Activated CD8-positive, alpha-beta memory T cell treated with anti-CD3 and anti-CD28 coated beads for 48 hours (primary cell): ENCODE results near the gene LHFPL3.

Source experiments
- DNase-seq, 3 experiments: peaks; one replicate each; pipeline ENCODE4 v3.0.0-alpha.2; 2020; ENCODE audit warnings: low read depth in 2 of 3, low spot score in 2 of 3

The LHFPL3 gene

DNA sequence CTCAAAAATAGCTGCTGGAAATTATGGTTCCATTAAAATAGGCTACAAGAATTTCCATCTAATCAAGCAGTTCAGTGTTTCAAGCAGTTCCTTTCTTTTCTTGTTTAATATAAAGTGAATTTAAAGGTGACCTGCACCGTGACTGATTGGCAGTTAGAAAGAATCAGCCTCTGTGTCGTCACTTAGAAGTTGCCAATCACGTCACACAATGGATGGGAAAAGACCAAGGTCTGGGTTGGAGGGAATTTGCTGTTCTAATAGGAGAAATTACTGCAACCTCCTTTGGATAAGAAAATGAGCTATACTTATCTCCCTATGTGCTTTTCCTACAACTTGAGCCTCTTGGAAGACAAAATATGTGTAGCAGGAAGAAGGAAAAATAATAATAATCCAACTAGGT lies 466.2 kb downstream of the LHFPL3 start:
- no peak for DNase-seq

DNA sequence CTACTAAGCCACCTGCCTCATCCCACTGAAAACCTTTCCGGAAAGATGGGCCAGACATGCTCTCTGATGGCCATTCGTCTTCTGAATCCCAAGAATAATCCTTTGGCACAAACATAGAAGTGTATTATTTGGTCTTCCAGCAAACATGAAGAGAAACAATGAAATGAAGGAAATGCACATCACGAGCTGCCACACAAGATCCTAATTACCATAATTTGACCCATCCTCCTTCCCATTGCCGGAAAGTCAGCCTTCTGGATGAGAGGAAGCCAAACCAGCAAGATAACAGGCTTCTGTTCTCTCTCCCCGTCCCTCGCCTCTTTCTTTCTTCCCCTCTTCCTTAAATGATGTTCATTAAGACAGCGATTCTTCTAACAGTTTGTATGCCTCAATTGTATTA lies 466.7 kb downstream of the LHFPL3 start:
- DNase-seq: no peak

DNA sequence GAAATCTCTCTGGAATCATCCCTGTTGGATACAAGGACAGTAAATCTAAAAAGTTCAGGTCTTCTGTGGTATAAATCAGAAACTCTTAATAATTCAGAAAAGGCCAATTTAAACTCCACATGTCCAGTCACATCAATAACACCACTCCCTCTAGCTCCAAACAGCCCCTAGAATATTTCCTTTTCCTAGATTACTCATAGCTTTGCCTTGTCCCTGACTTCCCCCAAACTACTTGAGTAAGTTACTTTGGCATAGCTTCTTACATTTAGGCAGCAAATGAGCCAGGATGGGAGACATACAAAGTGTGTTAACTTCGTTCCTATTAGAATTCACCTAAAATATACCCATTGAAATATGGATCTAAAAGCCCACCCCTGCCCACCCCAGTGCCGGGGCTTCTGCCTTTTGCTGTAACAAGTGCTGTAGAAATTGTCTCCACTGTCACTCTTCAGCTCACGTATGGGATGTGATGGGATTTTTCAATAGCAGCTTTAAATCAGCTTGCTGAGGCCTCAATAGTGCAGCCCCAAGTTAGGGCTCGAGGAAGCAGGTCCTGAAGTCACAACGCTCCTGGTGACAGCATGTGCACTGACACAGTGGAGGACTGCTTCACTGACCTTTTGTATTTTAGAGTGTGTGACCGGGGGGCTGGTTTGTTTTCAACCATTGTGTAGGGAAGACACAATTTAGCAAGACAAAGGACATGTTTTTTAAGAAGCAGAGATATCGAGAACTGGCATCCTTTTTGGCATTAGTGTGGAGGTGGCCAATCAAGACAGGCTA lies 467.4 kb downstream of the LHFPL3 start:
- no peak for DNase-seq

DNA sequence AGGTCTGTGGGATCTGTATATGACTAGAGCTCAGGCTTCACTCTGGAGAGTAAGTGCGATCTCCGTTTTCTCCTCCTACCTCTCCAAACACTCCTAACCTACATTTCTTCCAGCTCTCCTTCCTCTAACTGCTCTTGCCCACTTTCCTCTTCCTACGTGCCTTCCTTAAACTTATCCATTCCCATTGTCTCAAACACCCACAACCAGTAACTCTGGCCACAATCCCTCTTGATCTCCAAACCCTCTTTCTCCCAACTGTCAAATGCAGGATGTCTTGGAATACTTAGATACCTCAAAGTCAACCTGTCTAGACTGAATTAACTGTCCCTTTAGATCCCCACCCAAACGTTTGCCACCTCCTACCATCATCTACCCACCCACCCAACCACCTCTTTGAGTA lies 471.9 kb downstream of the LHFPL3 start:
- DNase-seq: no peak

DNA sequence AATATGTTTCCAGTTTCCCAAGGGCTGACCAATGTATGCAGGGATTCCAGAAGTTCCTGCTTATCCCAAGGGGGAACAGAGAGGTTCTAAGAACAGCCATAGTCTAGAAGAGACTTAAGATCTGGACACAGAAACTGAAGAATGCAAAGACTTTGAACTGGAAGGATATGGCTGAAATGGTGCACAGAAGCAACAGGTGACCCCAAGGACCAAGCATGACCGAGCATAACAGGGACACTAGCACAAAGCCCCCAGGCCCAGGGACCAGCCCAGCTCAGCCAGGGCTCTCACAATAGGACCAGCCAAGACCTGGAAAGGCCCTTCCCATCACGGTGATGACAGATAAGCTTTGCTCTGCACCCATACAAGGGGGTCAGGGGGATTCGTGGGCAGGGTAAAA lies 472.6 kb downstream of the LHFPL3 start:
- DNase-seq: no peak

DNA sequence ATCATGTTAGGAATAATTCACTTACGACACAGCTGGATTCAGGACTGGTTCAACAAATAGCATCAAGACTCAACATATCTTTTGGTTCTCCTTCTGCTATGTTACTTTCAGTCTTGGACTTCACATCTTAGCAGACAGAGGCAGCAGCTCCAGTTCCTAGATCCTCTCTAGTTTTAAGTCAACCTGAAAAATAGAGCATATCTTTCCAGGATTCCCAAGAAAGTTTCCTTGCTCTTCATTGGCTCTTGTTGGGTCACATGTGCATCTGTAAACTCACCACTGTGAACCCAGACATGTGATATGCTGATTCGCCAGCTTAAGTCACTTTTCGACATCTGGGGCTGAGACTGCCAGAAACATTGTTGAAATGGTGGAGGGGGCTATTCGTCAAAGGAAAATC lies 475.5 kb downstream of the LHFPL3 start:
- no peak for DNase-seq

DNA sequence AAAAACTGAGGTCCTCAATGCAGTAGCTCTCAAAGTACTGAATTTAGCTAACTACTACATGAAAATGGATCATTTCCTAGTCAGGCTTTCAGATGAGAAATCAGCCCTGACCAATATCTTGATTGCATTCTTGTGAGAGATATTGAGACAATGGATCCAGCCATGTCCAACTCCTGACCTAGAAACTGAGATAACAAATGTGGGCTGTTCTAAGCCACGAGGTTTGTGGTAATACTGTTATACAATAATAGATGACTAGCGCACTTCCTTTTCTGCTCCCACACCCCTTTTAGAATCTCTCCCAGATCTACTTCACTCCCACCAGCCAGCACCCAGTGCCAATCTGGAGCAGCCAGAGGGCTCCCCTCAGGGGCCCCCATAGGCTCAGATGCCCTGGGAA lies 476.3 kb downstream of the LHFPL3 start:
- no peak for DNase-seq

DNA sequence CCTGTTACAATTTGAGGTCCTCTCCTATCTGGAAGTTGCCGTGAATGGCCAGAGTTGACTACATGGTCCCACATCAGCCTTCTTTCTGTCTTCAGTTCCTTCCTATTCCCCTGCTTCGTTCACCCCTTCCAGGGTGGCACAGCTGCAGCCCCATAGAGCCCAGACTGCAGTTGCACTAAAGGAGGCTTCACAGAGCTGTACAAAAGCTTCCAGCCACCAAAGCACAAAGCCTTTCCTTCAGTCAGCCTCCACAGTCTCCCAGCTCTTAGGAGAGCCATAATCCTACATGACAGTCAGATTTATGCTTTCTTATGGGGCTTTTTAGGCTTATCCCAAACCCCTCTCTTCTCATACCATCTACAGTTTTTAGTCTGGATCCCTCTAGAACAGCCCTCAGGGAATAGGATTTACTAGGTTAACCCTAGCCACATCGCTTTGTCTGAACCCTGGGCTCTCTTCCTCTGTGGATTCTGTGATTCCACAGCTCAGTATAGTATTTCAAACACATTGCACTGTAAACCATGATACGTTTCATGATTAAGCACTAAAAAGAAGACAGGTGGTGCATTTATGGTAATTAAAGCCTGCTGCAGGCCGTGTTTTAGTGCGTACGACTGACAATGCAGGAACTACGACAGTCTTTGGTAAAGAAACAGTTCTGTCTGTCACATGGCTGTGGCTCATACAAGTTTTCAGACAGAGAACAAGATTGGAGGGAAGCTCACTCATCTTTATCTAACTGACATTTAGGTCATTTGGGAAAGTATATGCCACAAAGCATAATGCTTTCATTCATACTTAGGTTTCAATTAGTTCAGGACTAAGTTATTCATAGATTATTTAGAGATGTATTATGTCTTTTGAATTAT lies 477.3 kb downstream of the LHFPL3 start:
- DNase-seq: no peak

DNA sequence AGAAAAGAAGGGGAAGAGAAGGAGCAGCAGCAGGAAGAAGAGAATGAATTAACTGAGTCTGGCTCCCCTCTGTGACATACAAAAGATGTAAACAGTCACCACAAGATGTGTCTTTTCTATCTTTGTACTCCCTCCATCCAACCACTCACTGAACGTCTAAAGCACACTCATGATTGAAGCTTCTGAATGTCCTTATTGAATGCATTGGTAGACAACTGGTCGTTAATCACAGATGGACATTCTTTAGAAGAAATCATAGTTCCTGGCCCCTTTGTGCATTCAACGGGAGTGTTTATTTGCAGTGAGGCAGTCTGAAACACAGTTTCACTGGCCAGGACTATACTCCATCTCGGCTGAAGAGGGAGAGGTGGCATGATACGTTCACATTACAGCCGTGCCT lies 479.3 kb downstream of the LHFPL3 start:
- DNase-seq: no peak

DNA sequence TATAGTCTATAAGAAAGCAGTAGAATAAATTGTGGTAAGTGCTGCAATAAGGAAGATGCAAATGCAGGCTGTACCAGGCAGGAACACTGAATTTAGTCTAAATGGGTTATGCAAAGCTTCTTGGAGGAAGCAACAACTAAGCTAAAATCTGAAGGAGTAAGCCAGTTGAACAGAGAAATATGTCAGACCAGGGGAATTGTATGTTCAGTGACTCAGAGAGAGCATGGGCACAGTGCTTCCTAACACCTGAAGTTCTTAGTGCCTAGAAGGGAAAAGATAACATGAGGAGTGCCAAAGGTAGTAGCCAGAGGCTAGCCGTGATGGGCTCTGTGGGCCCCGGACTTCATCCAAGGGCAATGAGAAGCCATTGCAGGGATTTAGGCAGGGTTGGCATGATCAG lies 481.5 kb downstream of the LHFPL3 start:
- no peak for DNase-seq

DNA sequence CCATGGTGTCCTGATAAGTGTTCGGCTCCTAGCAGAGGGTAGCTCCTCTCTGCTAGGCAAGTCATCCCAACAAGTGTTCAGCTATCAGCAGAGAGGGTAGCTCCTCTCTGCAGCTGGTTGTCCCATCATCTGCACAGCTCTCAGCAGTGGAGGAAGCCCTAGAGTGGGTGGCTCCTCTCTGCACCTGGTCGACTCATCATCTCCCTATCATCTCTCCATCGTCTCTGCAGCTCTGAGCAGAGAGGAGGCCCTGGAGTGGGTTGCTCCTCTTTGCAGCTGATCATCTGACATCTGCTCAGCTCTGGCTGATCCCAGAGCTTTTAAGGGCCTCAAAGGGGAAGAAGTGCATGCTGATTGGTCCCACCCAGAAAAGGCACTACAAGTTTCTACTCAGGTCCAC lies 485.7 kb downstream of the LHFPL3 start:
- DNase-seq: no peak

DNA sequence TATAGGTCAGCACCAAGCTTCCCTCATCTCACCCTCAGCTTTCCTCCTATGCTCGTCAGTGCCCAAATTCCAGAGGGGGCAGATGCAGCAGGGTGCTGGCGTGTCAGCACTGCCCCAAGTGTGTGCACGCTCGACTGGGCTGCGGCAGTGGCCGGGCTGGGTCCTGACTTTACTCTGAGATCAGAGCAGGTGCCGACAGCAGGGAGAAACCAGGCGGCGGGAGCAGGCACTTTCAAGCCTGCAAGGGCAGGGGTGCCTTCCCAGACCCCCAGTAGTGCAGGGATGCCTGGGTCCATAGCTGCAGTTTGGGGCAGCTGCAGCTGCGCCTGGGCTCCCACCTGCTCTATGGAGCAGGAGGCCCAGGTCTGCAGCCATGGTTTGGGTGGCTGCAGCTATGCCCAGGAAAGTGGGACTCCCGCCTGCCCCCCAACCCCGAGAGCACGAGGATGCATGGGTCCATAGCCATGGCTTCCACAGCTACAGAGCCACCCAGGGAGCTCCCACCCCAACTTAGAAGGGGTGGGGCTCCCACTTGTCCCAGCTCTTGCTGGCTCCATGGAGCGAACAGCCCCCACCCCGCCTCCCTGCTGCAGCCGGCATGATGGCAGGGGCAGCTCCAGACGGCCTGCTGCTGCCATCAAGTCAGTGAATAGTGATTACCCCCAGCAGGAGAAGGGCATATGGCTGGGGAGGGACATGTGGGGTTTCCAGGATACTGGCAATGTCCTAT lies 486.4 kb downstream of the LHFPL3 start:
- DNase-seq: no peak

DNA sequence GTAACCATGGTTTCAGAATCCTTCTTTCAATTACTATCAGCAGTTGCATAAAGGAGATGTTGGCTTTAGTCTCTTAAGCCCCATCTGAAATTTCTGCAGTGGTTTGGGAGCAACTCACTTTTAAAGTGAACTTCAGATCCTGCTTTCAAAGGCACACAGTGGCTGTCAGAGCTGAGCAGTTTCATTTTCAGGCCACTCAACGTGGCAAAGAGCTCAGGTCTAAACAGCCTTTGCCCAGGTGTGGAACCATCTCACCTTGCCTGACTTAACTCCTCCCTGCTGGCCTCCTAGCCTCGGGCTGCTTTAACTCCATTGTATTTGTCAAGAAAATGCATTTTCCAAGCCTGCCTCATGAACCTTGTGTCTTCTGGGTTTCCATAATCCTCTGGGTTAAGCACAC lies 488.1 kb downstream of the LHFPL3 start:
- no peak for DNase-seq

DNA sequence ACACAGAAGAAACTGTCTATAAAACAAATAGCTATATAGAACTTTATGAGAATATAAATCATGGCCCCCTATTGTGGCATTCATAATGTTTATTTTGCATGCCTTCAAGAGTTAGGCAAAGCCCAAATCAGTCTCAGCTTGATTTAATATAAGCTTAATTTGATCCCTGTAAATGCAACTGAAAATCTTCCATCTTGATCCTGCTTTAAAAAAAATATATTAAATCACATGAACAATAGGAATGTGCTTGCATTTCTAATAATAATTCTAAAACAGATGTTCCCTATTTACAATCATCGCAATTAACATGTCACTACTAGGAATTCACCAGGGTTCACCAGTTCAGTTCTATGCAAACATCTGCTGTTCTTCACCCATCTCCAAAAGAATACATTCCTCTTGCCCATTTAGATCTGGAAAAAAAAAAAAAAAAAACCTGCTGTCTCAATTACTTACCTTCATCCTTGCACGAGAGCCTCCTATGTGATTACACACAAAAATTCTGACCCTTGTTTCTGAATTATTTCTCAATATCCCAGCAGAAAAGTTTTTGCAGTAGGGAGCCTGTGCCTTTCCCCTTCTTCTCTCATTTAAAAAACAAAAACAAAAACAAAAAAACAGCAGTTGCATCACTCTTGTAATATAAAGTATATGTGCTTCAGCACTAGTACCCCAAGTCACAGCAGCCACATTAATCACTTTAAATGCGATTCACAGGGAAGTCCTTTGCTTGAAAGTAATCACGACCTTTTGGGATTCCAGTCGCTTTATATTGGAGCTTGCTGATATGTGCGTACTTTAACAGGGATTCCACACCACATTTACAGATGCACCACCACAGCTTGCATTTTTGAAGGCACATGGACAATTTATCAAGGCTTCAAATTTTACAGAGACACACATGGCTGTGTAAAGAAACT lies 490.8 kb downstream of the LHFPL3 start:
- DNase-seq: no peak

DNA sequence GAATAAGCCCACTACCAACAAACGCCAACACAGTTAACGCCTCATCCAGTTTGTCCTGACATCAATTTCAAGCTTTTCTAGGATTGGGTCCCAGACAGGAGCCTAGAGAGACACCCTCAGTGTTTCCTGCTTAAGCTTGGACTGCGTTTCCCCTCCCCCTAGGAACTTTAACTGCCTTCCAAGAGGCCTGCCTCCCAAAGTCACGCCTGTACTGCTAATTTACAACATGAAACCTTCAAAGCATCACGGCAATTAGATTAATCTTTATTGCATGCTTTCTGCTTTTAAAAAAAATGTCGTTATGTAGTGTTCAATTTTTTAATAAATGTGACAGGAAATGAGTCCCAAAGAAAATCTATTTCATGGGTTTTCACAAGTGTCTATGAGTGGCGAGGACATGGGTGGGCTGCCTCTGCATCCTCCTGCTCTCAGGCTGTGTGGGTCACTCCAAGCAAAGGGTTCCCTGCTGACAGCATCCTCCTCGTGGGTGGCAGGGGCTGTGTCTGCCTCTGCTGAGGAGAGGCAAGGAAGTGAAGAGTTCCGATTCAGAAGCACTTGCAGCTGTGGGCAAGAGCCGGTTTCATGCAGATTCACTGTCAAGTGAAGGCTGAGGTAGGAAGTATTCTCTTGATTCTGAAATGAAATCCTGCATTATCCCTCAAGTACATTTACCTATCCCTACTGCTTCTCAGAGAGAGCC lies 492.6 kb downstream of the LHFPL3 start:
- no peak for DNase-seq

DNA sequence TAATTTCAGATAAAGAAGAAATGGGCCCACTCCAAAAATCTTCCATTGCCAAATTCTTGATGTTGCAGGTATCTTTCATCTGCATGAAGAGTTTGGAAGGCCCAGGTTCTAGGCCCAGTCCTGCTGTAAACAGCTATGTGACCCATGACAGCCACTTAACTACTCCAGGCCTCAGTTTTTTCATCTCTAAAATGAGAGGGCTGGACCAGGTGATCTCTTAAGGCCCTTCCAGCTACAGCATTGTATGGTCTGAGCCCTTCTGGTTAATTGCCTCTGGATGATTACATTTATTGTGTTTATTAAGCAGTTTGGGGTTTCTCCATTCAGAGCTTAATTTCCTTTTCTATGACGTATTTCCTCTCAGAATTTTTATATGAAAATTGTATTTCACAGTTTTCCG lies 494.8 kb downstream of the LHFPL3 start:
- DNase-seq: no peak

DNA sequence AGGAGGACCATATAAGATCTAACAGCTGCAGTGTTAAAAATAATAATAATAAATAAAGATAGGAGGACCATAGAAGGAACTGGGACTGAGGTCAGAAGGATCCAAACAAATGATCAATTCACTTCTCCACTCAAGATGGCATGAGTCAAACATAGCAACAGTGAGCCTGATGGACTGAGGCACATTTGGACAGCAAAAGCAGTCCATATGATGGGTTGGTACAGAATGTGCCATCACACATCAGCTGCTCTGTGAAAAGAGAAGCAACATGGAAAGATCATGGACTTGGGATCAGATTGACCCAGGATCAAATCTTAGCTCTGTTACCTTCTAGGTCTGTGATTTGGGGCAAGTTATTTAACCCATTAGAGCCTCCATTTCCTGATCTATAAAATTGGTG lies 496.7 kb downstream of the LHFPL3 start:
- DNase-seq: no peak

DNA sequence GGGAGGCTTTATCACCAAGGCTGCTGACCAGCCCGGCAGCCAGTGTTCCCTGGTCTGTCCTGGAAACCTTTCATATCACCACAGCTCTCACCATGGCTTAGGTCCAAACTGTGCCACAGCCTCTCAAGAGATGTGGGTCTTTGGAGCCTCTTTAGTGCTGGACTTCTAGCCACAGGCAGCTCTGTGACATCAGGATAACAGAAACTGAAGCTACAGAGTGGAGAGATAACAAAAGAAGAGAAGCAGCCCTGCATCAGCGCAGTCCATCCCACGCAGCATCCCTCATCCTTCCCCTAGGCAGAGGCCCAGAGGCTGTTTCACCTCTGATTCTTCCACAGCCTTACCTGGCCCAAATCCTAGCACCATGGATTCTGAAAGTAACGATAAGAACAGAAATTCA lies 497.7 kb downstream of the LHFPL3 start:
- DNase-seq: no peak

DNA sequence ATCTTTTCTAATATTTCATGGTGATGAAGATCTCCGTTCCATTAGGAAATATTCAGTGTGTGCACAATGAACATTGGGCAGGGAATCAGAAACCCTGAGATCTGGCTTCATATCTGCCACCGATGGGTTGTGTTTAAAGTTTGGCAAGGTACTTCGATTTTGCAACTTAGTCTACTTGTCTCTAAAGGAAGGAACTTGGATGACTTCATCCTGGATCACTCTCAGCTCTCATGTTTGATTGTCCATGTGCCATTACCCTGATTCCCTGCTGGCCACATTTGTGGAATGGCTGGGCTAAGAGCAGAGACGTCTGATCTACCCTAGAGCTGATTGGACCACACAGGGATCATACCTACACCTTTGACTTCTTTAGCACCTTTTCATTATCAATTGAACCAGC lies 508.6 kb downstream of the LHFPL3 start:
- no peak for DNase-seq
